Keratinocyte (primary cell): ENCODE data around the gene TMEM190. TPM values are rescaled to one million over a fixed set of nuclear protein-coding genes. Genes with fewer than 3 reads are reported as not detected.
"Not testable (repeated sequence)": the region's sequence is repeated elsewhere in the genome, so short reads cannot be mapped to it uniquely, and the experiment has no call there.

Source experiments
- DNase-seq: peaks from one replicate; pipeline ENCODE4 v3.0.0-alpha.2; 2011; ENCODE audit warnings: low read depth, missing footprints, low spot score
- FAIRE-seq: peaks from 2 replicates; lab custom pipeline; 2011; peaks lifted over from hg19 to GRCh38; lab: Jason Lieb, UNC
- H2AFZ ChIP-seq: 2 replicates; pipeline ENCODE4 v1.6.0; 2012; ENCODE audit warnings: low read length, control low read depth, inconsistent platforms; ENCODE audit not compliant: control insufficient read depth
- H3K27ac ChIP-seq: 2 replicates; pipeline ENCODE4 v1.5.1; 2011; ENCODE audit warnings: low read length; ENCODE audit not compliant: control insufficient read depth, insufficient read depth
- H3K27me3 ChIP-seq: 3 replicates; pipeline ENCODE4 v1.6.0; 2011; ENCODE audit warnings: low read length; ENCODE audit not compliant: control insufficient read depth, insufficient read depth; ENCODE audit errors: extremely low read depth
- H3K36me3 ChIP-seq, 2 experiments: 2 replicates in 1 of 2; 3 replicates in 1 of 2; pipeline ENCODE4 v1.5.1; 2011; ENCODE audit warnings: low read length in 2 of 2, mild to moderate bottlenecking in 1 of 2; ENCODE audit not compliant: control insufficient read depth in 2 of 2, insufficient read depth in 2 of 2; ENCODE audit errors: extremely low read depth in 1 of 2
- H3K4me1 ChIP-seq: 3 replicates; pipeline ENCODE4 v1.5.1; 2011; ENCODE audit warnings: low read length; ENCODE audit not compliant: control insufficient read depth, insufficient read depth; ENCODE audit errors: extremely low read depth
- H3K4me2 ChIP-seq: 3 replicates; pipeline ENCODE4 v1.6.0; 2011; ENCODE audit warnings: low read depth, low read length; ENCODE audit not compliant: control insufficient read depth, insufficient read depth; ENCODE audit errors: extremely low read depth
- H3K4me3 ChIP-seq, 3 experiments: fragments of 200-600 bp in 1 of 3; sonication (generic) in 1 of 3; 2 replicates in 2 of 3; 3 replicates in 1 of 3; pipeline ENCODE4 v1.5.1; 2011 to 2016; ENCODE audit warnings: low read length in 3 of 3, mild to moderate bottlenecking in 3 of 3, control low read depth in 2 of 3, inconsistent platforms in 1 of 3, low read depth in 1 of 3, mixed read lengths in 1 of 3, mixed run types in 1 of 3, moderate library complexity in 1 of 3; ENCODE audit not compliant: control insufficient read depth in 2 of 3, insufficient read depth in 2 of 3; ENCODE audit errors: extremely low read depth in 1 of 3
- H3K79me2 ChIP-seq: 2 replicates; pipeline ENCODE4 v1.6.0; 2012; ENCODE audit warnings: low read length; ENCODE audit not compliant: control insufficient read depth, insufficient read depth
- H3K9ac ChIP-seq: 3 replicates; pipeline ENCODE4 v1.6.0; 2011; ENCODE audit warnings: low read length; ENCODE audit not compliant: control insufficient read depth, insufficient read depth; ENCODE audit errors: extremely low read depth
- H3K9me1 ChIP-seq: 3 replicates; pipeline ENCODE4 v1.6.0; 2011; ENCODE audit warnings: low read length; ENCODE audit not compliant: control insufficient read depth, insufficient read depth; ENCODE audit errors: extremely low read depth
- H3K9me3 ChIP-seq: 2 replicates; pipeline ENCODE4 v1.5.1; 2012; ENCODE audit warnings: low read depth, low read length; ENCODE audit not compliant: control insufficient read depth
- H4K20me1 ChIP-seq: 3 replicates; pipeline ENCODE4 v1.6.0; 2011; ENCODE audit warnings: low read length; ENCODE audit not compliant: control insufficient read depth, insufficient read depth; ENCODE audit errors: extremely low read depth
- EZH2 ChIP-seq: IDR thresholded peaks from one replicate; pipeline ENCODE4 v1.6.1; 2012; ENCODE audit warnings: inconsistent platforms, mild to moderate bottlenecking, low read length, moderate library complexity
- dilution Hi-C: fragments of 300-500 bp; cut with MboI; formaldehyde crosslinking; loops from one replicate; pipeline ENCODE4 v1.7.0; 2020; ENCODE audit warnings: low sequenced_read_pairs; ENCODE audit not compliant: extremely low pct_ligation_motif_present
- polyA plus RNA-seq, 5 experiments: library from polyadenylated mRNA; depleted of rRNA in 3 of 5; stranded (reverse) in 3 of 5; stranded (forward) in 1 of 5; unstranded in 1 of 5; fragments of >200 nt; gene quantifications; 1 replicate in 1 of 5; 2 replicates in 3 of 5; 3 replicates in 1 of 5; pipeline versions ENCODE4 v1.2.1 to v1.2.3, GENCODE V29; 2011 to 2012; ENCODE audit warnings: missing spikeins in 2 of 5, low read depth in 1 of 5, low replicate concordance in 1 of 5
- TF ChIP-seq, protein P1 (sequence below), 3 experiments: IDR thresholded peaks in 1 of 3; conservative IDR thresholded peaks in 1 of 3; optimal IDR thresholded peaks in 1 of 3; 2 replicates in 2 of 3; 3 replicates in 1 of 3; pipeline versions ENCODE3 to v1.5.1; 2011; ENCODE audit warnings: low read length in 3 of 3, mild to moderate bottlenecking in 3 of 3, moderate library complexity in 2 of 3, control low read depth in 1 of 3, inconsistent platforms in 1 of 3; ENCODE audit not compliant: insufficient read depth in 2 of 3; ENCODE audit errors: extremely low read depth in 1 of 3

The TMEM190 gene
- polyA plus RNA-seq, 1 donor (not counting 4 experiments of a cell fraction or from before 2014, with no cell fraction given), result not detected

DNA sequence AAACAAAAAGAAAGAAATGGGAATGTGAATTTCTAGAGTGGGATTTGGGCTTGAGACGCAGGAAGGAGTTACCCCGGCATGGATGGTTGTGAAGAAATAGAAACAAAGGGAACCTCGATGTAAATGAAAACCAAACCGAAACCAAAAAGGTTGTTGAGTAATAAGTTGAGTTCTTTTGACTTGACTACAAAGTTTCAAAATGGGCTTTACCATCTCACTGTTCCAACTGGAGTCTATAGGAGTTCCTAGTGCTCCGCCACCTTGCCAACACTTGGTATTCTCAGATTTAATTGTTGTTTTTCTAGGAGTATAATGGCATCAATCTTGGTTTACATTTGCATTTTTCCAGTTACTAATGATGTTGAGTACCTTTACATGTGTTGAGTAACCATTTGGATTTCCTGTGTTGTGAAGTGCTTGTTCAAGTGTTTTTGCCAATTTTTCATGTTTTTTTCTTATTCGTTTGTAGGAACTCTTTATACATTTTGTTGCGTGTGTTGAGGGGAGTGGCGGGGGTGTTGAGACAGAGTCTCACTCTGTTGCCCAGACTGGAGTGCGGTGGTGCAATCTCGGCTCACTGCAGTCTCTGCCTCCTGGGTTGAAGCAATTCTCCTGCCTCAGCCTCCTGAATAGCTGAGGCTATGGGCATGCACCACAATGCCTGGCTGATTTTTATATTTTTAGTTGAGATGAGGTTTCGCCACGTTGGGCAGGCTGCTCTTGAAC lies 21.7 kb downstream of the TMEM190 start:
- Histone ChIP-seq H4K20me1 (peaks cover 2% of the 10 kb centered on the region), H3K79me2 (peaks cover 12% of the 10 kb centered on the region), H3K36me3 (peaks cover 18 to 19% of the 10 kb centered on the region in 2 experiments), H3K27ac (no peak overlapping the region), H3K9me3 (no peaks in the 10 kb centered on the region), H3K27me3 (no peaks in the 10 kb centered on the region), H3K9me1 (no peaks in the 10 kb centered on the region), H3K4me2 (no peak overlapping the region), H3K4me3 (no peak overlapping the region), H3K4me1 (peaks cover 4% of the 10 kb centered on the region), H2AFZ (no peak overlapping the region), H3K9ac (no peak overlapping the region)
- dilution Hi-C loops, result no loop called here
- no peak for FAIRE-seq
- TF ChIP-seq EZH2, result no peak
- TF ChIP-seq, protein P1, sequence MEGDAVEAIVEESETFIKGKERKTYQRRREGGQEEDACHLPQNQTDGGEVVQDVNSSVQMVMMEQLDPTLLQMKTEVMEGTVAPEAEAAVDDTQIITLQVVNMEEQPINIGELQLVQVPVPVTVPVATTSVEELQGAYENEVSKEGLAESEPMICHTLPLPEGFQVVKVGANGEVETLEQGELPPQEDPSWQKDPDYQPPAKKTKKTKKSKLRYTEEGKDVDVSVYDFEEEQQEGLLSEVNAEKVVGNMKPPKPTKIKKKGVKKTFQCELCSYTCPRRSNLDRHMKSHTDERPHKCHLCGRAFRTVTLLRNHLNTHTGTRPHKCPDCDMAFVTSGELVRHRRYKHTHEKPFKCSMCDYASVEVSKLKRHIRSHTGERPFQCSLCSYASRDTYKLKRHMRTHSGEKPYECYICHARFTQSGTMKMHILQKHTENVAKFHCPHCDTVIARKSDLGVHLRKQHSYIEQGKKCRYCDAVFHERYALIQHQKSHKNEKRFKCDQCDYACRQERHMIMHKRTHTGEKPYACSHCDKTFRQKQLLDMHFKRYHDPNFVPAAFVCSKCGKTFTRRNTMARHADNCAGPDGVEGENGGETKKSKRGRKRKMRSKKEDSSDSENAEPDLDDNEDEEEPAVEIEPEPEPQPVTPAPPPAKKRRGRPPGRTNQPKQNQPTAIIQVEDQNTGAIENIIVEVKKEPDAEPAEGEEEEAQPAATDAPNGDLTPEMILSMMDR (optimal IDR thresholded peaks at IDR 0.05 in 1 of 3, IDR thresholded peaks at IDR 0.05 in 1 of 3, conservative IDR thresholded peaks at IDR 0.05 in 1 of 3; ENCODE audit: extremely low read depth in 1 of 3, insufficient read depth in 2 of 3, low read length in 3 of 3), result no peak
- no peak for DNase-seq

DNA sequence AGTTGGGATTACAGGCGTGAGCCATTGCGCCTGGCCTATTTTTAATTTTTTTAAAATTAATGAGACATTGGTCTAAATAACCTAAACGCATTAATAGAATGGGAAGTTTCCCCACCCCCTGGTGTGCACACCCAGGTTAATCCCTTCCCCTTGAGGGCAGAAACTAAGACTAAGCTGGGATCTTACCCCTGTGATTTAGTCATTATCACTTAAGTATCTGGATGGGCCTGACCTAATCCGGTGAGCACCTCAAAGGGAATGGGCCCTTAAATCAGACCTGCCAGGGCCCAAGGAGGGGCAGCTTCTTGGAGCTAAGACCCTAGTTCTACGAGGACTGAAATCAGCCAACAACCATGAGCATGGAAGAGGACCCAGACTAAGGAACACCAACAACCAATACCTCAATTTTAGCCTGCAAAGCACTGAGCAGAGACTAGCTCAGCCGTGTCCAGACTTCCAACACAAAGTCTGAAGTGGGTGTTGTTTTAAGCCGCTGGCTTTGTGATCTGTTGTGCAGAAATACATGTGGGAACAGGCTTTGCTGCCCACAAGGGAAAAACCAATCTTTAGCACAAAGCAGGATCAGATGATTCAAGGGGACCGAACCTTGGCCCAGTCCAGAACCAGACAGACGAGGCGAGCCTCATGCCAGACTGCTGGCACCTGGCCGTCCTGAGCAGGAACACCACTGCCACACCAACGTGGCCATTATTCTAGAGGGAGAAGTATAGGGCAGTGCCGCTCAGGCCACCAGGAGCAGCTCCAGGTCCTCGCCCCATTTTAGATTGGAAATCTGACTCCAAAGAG lies 23.9 kb downstream of the TMEM190 start:
- dilution Hi-C loops, result no loop called here
- H3K4me2 ChIP-seq, result no peak overlapping the region
- no peaks in the 10 kb centered on the region for H3K9me1 ChIP-seq
- no peak overlapping the region for H3K4me3 ChIP-seq
- FAIRE-seq (no peak), DNase-seq (no peak)
- peaks cover 5% of the 10 kb centered on the region for H4K20me1 ChIP-seq
- H3K9ac ChIP-seq, result no peak overlapping the region
- no peak overlapping the region for H3K27ac ChIP-seq
- peaks cover 26% of the 10 kb centered on the region for H3K79me2 ChIP-seq
- peaks cover 5% of the 10 kb centered on the region for H3K4me1 ChIP-seq
- H2AFZ ChIP-seq, result no peak overlapping the region
- H3K27me3 ChIP-seq, result no peaks in the 10 kb centered on the region
- peaks cover 23 to 28% of the 10 kb centered on the region in 2 experiments for H3K36me3 ChIP-seq
- H3K9me3 ChIP-seq, result no peaks in the 10 kb centered on the region
- TF ChIP-seq, protein P1 (optimal IDR thresholded peaks at IDR 0.05 in 1 of 3, IDR thresholded peaks at IDR 0.05 in 1 of 3, conservative IDR thresholded peaks at IDR 0.05 in 1 of 3; ENCODE audit: extremely low read depth in 1 of 3, insufficient read depth in 2 of 3, low read length in 3 of 3), result no peak
- no peak for TF ChIP-seq EZH2

DNA sequence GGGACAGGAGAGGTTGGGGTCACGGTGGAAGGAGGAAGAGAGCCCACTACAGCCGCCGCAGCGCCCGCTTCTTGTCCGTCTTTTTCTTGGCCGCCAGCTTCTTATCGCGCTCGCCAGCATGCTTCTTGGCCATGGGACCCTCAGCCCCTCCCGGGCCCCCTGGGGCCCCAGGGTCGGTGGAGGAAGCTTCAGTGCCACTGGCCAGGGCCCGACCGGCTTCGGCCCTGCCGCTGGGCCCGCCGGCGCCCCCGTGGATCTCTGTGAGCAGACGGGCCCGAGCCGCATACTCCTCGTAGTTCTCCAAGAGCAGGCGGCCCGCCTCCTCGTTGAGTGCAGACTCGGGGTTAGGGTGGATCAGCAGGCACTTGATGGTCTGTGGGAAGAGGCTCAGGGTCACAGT lies 24.8 kb downstream of the TMEM190 start:
- DNase-seq, H3K27ac ChIP-seq, H3K9me3 ChIP-seq, H2AFZ ChIP-seq, H3K9ac ChIP-seq, dilution Hi-C loops, H3K4me3 ChIP-seq, H3K9me1 ChIP-seq, H3K4me2 ChIP-seq, H3K27me3 ChIP-seq, FAIRE-seq: not testable (repeated sequence)
- Histone ChIP-seq H3K36me3 (peaks cover 27 to 37% of the 10 kb centered on the region in 2 experiments), H4K20me1 (peaks cover 11% of the 10 kb centered on the region), H3K4me1 (peaks cover 14% of the 10 kb centered on the region), H3K79me2 (peaks cover 35% of the 10 kb centered on the region)
